AML-193 (cell line): ENCODE data around the gene TTC28.
"Not testable (repeated sequence)": the region's sequence is repeated elsewhere in the genome, so short reads cannot be mapped to it uniquely, and the experiment has no call there.

Experiments
- DNase-seq, 2 experiments: peaks; one replicate each; lab custom pipeline; 2025; lab: John Stamatoyannopoulos, UW

Gene TTC28

DNA sequence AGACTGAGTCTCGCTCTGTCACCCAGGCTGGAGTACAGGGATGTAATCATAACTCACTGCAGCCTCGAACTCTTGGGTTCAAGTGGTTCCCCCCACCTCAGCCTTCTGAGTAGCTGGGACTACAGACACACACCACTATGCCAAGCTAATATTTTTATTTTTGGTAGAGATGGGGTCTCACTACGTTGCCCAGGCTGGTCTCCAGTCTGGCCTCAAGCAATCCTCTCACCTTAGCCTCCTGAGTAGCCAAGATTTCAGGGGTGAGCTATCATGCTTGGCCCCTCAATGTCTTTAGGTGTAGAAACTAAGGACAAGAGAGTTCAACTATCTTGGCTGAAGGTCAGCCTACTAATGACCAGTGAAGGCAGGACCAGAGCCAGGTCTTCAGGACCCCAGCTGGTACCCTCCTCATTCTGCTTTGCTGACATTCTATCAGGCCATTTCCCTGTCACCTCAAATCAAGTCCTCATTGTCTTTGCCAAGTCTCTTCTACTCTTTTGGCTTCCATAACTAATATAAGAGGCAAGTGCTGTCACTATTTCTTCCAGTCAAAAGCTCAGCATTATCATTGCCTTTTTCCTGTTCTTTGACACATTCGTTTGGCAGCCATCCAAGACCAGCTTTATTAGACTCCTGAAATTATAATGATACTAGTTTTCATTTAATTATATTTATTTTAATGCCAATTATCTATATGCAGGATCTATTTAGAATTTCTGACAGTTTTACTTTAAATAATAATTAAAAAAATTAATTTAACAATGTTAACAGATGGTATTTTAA is 496.4 kb downstream of the TTC28 start:
- no peak for DNase-seq

DNA sequence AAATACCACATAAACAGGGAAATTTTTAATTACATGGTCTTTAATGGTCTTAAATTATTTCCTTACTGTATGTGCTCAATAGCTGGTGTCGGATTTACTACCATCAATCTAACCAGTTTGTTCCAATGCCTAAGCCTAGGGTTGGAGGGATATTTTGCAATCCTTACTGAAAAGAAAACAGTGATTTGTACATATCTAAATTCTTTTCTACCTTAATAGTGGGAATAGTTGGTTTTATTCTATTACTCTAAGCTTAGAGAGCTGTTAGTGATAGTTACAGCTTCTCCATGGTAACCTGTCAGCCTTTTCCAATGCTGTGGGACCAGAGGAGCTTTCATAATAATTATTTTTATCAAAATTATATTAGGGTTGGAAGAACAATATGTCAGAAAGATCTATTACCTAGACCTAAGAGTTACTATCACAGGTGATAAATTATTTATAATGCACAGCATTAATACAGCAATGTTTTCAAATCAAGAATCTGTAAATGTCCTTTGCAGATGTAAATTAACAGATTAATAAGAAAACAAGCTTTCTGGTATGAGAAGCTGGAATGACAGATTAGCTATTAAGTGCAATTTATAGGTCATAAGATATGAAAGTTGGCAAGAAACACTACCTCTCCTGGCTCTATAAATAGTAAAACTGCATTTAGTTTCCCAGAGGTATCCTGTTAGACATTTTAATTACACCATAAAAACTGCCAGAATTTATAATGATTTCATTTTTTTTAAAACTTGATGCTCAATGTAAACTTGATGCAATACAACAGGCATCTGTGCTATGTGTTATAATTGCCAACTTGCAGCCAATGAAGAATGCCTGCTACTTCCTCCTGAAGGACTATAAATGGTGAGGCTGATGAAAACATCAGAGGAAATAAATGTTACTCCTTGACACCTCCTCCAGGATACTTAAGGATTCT is 498.6 kb downstream of the TTC28 start:
- DNase-seq, result no peak

DNA sequence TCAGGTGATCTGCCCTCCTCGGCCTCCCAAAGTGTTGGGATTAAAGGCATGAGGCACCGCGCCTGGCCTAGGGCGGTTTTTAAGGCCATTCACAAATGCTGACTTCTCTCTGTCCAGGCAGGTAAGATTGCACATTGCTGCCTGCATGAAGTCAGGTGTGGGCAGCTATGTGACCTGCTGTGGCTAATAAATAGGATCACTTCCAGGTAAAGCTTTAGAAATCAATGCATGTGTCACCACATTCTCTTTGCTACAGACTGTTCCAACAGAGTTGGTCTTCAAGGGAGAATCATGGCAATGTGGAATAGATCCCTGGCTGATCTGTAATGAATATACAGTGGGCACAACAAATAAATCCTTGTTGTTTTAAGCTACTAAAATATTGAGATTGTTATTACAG is 500.2 kb downstream of the TTC28 start:
- DNase-seq, result no peak

DNA sequence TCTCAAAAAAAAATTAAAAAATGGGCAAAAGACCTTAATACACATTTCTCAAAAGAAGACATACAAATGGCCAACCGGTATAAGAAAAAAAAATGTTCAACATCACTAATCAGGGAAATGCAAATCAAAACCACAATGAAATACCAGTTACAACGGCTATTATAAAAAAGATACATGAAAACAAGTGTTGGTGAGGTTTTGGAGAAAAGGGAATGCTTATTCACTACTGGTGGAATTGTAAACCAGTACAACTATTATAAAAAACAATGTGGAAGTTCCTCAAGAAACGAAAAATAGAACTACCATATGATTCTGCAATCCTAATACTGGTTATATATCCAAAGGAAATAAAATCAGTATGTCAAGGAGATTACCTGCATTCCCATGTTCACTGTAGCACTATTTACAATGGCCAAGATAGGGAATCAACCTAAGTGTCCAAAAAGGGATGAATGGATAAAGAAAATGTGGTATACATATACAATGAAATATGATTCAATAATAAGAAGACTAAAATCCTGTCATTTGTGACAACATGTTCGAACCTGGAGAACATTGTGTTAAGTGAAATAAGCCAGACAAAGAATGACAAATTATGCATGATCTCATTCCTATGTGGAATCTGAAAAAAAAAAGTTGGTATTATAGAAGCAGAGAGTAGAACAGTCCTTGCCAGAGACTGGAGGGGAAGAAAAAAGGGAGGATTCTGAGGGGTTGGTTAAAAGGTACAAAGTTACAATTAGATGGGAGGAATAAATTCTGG is 503.7 kb downstream of the TTC28 start:
- DNase-seq, result no peak

DNA sequence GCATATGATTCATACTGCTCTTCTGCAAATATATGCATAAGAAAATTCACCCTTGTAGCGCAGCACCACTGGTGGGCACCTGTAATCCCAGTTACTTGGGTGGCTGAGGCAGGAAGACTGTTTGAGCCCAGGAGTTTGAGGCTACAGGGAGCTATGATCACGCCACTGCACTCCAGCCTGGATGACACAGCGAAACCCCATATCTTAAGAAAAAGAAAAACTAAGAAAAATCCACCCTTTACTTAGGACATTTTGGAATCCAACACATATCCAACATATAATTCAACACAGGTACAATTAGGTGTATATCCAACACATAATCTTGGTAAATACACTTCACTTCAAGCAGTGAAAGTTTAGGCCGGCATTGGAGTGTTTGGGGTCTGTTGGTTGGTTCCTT is 505.1 kb downstream of the TTC28 start:
- no peak for DNase-seq

DNA sequence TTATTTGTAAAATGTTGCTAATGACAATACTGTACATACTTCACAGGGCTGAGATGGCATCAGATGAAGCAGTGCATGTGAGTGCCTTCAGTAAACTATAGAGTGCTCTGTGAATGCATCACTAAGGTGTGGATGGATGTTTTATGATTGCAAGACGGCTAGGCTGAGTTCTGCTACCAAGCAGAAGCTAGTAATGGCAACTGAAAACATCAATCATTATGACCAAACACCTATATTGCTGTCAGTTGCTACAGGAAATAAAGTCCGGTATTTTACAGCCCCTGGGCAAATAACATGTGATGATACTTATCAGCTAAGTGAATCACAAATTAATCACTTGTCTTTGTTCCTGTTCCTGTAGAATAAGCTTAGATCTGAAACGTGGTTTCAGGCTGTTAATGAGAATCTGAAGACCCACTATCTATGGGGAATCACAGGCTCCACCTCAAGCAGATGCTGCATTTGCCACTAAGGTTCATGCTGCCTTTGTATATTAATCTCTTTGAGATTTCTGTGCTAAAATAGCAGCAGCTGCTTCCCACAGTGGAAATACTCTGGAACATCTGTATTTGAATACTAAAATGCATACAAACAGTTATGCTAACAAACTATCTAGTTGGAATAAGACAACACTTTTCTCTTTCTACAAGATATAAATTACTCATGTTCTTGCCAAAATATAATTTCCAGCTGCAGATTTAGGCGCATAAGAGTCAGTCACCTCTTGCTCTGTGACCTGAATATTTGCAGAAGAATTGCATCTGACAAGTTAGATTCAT is 506.6 kb downstream of the TTC28 start:
- no peak for DNase-seq

DNA sequence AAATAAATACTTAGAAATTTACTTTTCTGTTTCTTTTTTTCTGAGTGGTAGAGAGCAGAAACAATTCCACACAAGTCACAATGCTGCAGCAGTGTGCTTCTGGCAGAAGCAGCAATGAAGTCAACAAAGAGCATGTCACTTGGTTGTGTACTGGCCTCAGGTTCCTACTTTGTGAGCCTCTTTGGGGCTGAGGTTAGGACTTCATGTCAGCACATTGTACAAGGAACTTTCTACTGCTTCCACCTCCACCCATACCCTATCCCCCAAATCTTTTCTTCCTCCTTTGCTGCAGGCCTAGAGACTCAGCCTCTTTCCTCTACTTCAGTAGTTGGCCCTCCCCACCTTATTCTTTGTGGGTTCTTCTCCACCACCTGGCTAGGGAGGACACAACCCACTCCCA is 507.9 kb downstream of the TTC28 start:
- no peak for DNase-seq

DNA sequence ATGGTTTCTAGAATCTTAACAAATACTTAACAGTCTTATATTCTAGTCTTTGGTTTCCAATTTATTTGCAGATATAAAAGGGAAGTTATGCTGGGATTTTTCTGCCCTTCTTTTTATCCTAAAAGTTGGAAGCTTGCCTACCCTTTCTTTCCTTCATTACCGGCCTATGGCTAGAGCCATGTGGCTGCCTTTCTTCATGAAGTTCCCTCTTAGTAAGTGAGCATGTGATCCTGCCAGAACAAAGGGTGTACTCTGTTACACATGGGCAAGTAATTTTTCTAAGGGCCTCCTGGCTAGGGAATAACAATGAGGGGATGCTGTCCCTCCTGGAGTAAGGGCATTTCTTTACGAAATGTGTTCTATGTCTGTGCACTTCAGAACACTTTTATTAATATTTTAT is 508.5 kb downstream of the TTC28 start:
- DNase-seq, result no peak

DNA sequence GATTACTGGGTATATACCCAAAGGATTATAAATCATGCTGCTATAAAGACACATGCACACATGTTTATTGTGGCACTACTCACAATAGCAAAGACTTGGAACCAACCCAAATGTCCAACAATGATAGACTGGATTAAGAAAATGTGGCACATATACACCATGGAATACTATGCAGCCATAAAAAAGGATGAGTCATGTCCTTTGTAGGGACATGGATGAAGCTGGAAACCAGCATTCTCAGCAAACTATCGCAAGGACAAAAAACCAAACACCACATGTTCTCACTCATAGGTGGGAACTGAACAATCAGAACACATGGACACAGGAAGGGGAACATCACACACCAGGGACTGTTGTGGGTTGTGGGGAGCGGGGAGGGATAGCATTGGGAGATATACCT is 510.3 kb downstream of the TTC28 start:
- DNase-seq, result not testable (repeated sequence)

DNA sequence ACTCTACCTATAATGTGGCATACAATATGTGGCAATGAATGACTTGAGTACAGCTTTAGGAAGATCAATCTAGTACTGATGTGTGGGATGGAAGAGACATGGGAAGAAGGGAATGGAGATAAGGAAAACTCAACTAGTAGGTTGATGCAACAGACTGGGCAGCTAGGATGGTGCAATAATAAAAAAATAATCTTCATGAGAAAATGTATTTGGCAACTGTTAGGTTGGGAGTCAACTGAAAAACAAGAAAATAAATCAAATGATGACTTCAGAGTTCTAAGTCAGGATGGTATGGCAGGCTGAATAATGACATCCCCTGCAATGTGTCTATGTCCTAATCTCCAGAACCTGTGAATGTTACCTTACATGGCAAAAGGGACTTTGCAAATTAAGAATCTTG is 523.8 kb downstream of the TTC28 start:
- no peak for DNase-seq

DNA sequence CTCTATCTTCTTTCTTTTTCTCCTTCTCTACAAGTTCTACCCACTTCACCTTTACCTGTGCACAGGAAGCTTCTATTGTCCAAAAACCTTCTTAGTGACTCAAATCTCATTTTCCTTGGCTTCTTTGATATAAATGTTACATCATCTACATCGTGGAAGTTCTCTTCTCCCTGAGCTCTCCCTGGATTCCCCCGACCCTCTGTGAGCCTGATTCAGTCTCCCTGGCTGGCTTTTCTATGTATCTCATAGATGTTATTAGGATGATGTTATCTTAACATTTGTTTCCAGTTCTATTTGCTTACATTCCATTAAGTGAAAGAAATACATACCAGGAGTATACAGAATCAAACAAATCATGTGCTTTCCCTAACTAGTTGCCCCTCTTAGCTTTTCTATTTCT is 524.8 kb downstream of the TTC28 start:
- no peak for DNase-seq

DNA sequence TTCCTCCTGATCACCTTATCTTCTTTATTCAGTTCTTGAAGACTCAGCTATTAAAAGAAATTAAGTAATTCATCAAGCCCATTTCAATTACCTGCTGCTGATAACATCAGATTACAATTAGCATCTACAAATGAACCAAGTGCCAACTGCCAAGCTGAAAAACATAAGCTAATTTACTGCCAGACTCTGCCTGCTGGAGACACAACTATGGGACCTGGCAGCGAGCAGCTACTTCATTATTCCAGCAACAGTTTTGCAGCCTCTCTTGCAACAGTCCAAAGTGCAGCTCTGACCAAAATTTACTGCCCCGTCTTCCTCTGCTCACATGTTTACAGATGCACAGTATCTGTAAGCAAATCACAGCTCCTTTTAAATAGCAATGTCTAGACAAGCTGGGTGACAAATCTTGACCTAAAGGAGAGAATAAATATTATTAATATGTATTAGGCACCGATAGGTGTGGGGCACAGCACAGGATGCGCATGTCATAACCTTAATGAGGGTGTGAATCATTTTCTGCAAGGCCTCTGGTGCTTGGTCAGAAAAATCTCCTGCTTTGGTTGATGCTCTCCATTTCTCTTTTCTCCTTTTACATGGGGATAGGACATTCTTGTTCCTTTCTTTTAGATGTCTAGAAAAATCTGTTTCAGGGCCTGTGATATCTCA is 528.4 kb downstream of the TTC28 start:
- DNase-seq, result no peak

DNA sequence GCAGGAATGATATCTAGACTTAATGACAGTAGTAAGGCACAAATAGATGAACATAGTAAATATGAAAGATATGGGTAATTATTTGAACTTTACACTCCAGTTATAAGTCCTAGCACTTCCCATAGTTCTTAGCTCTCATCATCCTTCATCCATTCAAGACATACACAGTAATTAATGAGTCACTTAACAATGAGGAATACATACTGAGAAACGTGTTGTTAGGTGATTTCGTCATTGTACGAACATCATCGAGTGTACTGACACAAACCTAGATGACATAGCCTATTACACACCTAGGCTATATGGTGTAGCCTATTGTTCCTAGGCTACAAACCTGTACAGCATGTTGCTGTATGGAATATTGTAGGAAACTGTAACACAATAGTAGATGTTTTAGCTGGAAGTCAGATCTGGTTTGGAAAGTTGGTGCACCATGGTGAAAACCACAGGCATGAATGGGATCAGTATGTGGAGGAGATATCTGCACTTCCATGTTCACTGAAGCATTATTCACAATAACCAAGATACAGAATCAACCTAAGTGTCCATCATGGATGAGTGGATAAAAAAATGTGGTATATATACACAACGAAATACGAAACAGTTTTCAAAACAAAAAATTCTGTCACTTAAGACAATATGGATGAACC is 530.7 kb downstream of the TTC28 start:
- DNase-seq, result no peak

DNA sequence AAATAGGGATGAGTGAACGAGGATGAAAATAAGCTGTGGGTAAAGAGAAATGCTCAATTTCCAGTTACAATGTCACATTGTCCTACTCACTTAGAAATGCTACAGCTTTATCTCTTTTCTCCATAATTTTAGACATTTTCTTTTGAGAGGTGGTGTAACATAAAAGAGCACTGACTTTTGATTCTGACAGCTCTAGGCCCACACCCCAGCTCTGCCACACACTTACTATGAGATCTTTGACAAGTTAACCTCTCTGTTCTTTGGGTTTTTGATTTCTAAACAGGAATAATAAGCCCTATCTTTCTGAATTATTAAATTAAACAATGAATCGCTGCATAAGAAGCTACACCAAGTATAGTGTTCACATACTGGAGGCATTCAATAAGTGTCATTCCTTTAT is 532.2 kb downstream of the TTC28 start:
- no peak for DNase-seq

DNA sequence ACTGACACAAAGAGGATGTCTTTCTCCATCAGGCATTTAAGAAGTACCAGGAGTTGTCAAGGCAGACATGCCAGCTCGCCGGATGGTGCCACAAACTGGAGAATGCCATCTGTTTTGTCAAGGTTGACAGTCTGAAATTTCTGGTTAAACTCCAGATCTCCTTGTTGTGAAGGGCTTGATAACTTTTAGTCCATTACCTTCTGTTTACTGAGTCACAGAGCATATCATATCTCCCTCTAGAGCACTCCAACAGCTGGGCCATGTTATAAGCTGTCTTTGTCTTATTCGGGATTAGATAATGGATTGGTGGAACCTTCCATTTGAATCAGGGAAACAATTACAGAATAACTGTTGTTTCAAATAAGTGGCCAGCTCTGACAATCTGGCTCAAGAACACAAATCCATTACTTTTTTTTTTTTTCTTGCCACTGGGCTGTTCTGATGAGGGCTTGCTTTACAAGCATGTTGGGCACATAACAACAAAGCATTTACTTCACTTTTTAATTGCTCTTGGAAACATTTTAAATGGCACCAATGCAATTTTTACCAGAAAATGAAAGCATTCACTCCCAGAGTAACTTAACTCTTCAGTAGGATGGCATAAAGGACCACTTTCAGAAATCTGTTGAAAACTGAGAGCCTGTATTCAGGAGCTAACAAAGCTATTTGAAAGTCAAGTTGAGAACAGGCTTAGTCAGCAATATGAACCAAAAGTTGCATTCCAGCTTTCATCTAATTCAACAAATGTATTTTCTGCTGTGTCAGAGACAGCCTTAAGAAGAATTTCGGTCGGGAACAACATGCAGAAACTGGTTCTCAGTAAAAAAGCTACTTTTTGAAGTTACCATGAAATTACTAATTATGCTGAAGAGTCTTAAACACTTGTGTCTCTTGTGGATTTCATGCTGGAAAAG is 533.0 kb downstream of the TTC28 start:
- no peak for DNase-seq

DNA sequence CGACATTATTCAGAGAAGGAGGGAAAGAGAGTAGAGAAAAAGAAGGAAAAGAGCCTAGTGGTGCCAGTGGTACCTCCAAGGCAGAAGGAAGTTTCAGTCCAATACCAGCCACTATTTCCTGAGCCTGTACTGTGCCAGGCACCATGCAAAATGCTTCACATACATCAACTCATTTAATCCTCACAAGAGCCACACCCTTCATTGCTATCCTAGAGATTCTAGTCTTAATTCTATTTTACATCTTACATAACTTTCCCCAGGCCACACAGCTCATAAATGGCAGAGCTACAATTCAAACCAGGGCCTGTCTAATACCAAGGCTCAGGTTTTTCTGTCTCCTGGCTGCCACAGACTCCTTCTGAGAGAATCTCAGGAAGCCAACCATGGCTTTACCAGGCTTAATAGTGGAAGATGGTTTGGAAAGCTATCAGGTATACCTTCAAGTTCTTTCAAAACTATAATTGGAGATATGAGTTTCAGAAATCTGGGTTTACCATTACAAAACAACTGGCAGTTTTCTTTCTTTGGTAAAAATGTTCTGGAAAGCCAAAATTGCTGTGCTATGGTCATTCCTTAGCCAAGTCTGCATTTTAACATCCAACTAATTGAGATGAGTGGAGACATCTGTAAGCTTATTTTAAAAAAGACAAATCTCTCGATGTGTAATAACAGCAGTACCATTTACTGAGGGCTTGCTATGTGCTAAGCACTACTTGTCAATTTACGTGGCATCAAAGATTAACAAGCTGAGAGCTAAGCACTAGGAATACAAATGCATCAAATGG is 535.5 kb downstream of the TTC28 start:
- no peak for DNase-seq

DNA sequence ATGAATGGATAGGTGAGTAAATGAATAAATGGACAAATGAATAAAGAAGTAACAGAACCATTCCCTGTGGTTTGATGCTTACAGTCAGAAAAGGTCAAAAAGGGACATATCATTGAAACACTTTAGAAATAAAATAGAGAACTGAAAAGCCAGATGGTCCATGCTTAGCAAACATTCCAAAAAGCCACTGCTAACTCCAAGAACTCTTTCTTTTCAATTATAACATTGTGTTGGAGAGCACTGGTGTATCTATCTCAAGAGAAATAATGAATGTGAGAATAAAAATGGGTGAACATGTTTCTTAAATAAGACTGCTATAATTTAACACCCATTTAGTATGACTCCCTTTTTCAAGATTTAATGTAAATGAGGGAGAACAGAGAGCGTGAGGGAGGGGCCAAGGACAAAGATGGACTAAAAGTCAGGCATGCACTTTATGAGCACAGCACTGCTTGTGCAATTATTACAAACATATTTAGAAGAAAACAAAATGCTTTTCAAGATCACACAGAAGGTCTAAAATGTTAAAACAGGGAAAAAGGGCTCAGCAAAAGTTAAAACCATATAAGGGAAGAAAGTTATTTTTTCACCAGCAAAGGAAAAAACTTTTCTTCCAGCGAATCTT is 536.3 kb downstream of the TTC28 start:
- DNase-seq, result no peak

DNA sequence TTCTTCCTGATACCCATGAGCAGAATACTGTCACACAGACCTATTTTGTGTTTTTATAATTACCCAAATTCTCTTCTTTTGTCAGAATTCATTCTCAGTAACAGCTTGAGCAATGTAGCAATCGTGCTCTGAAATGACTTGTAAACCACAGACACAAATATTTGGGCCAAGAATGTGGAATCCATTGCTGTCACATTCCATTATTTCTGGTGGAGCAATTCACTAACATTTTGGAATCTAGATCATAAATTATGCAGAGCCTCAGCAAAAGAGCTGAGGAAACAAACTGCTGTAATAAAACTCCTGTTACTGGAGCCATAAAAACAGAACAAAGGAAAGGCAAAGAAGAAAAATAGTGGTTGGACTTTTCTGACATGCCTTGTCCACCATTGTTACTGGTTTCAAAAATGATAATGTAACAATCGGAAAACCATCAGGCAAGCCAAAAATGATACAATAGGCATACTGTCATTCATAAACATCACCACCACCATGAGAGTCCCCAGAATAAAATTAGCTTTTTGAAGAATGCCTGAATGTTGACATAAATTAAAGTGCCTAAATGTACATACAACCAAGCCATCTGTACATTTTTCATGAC is 537.2 kb downstream of the TTC28 start:
- DNase-seq, result no peak
